ENCODE data around the gene MYO1H.

MYO1H gene

DNA sequence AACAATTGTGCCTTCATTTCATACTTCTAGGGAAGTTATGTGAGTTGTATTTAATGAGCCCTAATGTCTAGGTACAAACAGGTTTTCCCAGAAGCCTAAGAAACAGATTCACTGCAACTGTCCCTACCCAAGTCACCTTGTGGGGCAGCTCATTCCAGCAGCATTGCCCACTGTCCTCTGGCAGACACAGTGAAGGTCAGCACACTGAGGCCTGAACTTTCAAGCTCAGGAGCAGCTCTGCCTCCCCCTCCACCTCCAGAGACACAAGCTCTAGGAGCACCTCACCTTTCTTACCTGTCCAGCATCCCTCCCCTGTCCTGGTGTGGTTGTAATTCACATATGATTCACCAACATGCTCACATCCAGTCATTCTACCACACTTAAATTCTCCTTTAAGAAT is 145.4 kb downstream of the MYO1H start:
- H3K4me1 ChIP-seq (ENCODE audit: control insufficient read depth, insufficient read depth, low read length): no peaks in the 10 kb centered on the region
- POLR2A ChIA-PET: no interaction called here
- no peak overlapping the region for H3K27ac ChIP-seq (ENCODE audit: extremely low read depth, low read depth, low read length)
- peaks cover 22 to 74% of the 10 kb centered on the region in 2 experiments for H3K36me3 ChIP-seq (ENCODE audit: control insufficient read depth in 2 of 2, insufficient read depth in 1 of 2, low read length in 2 of 2)
- no peak for TF ChIP-seq ZNF223 (tag by site-specific recombination; IDR thresholded peaks at IDR 0.05)
- TF ChIP-seq ZNF510 (tag by site-specific recombination; IDR thresholded peaks at IDR 0.05; ENCODE audit: insufficient replicate concordance): no peak
- no peak for TF ChIP-seq ZNF169 (tag by site-specific recombination; IDR thresholded peaks at IDR 0.05)
- no peak for TF ChIP-seq EGR2 (tag by site-specific recombination; IDR thresholded peaks at IDR 0.05; ENCODE audit: low read depth)
- no peak for TF ChIP-seq ZNF514 (tag by site-specific recombination; IDR thresholded peaks at IDR 0.05)
- no peak for TF ChIP-seq ZNF76 (tag by site-specific recombination; IDR thresholded peaks at IDR 0.05; ENCODE audit: borderline replicate concordance, low read depth)
- TF ChIP-seq ZNF350 (tag by site-specific recombination; IDR thresholded peaks at IDR 0.05): no peak
- TF ChIP-seq ZSCAN30 (tag by site-specific recombination; IDR thresholded peaks at IDR 0.05): no peak
- H3K9me3 ChIP-seq (ENCODE audit: control insufficient read depth, insufficient read depth, low read depth, low read length): no peaks in the 10 kb centered on the region
- CTCF ChIA-PET: interaction anchor here (0.7 to 1.5 kb wide), 2 partner anchors 7 to 8 kb away, joined by 3 to 4 read pairs; no protein-coding TSS in a partner anchor
- H3K4me3 ChIP-seq (ENCODE audit: low read depth, low read length): no peak overlapping the region

DNA sequence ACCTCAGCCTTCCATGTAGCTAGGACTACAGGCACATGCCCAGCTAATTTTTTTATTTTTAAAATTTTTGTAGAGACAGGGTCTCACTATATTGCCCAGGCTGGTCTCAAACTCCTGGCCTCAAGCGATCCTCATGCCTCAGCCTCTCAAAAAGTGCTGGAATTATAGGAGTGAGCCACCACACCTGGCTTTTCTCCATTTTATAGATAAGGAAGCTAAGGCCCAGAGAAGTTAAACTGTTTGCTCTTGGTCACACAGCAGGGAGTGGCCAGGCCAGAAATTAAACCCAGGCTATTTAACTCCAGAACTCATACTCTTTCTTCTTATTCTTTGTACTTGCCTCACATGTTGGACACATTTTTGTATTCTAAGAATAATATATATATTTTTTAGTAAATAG is 146.2 kb downstream of the MYO1H start:
- ChIA-PET POLR2A (no interaction called here), CTCF (interaction anchor here (0.7 to 1.5 kb wide), 3 partner anchors 8 to 107 kb away, joined by 3 to 4 read pairs (median 3); no protein-coding TSS in a partner anchor)
- TF ChIP-seq ZNF623 (tag by site-specific recombination; IDR thresholded peaks at IDR 0.05): no peak
- TF ChIP-seq ZNF416 (tag by site-specific recombination; IDR thresholded peaks at IDR 0.05): no peak
- TF ChIP-seq ZNF473 (tag by site-specific recombination; IDR thresholded peaks at IDR 0.05): no peak
- no peak for TF ChIP-seq ZNF404 (tag by site-specific recombination; IDR thresholded peaks at IDR 0.05)
- TF ChIP-seq ZBTB20 (tag by site-specific recombination; IDR thresholded peaks at IDR 0.05): no peak
- TF ChIP-seq ZBTB8A (tag by site-specific recombination; IDR thresholded peaks at IDR 0.05): no peak
- TF ChIP-seq KLF9 (tag by site-specific recombination; IDR thresholded peaks at IDR 0.05; ENCODE audit: low read depth): no peak
- no peak for TF ChIP-seq ZFP37 (tag by site-specific recombination; IDR thresholded peaks at IDR 0.05)
- TF ChIP-seq WT1 (tag by site-specific recombination; IDR thresholded peaks at IDR 0.05): no peak
- TF ChIP-seq MZF1 (tag by site-specific recombination; IDR thresholded peaks at IDR 0.05; ENCODE audit: borderline replicate concordance): no peak
- TF ChIP-seq MEIS1 (CRISPR knock-in tag; IDR thresholded peaks at IDR 0.05; ENCODE audit: borderline replicate concordance): no peak
- TF ChIP-seq ZNF324 (tag by site-specific recombination; IDR thresholded peaks at IDR 0.05): no peak
- no peak for TF ChIP-seq SETDB1 (IDR thresholded peaks at IDR 0.05; ENCODE audit: insufficient read length, low read length)
- TF ChIP-seq ZXDB (tag by site-specific recombination; IDR thresholded peaks at IDR 0.05): no peak
- no peak for TF ChIP-seq ZFHX2 (tag by site-specific recombination; conservative IDR thresholded peaks at IDR 0.05)
- TF ChIP-seq ZNF394 (tag by site-specific recombination; IDR thresholded peaks at IDR 0.05; ENCODE audit: borderline replicate concordance): no peak
- no peak for TF ChIP-seq ZNF501 (tag by site-specific recombination; IDR thresholded peaks at IDR 0.05)
- TF ChIP-seq ZNF596 (tag by site-specific recombination; IDR thresholded peaks at IDR 0.05): no peak
- TF ChIP-seq, protein P1, sequence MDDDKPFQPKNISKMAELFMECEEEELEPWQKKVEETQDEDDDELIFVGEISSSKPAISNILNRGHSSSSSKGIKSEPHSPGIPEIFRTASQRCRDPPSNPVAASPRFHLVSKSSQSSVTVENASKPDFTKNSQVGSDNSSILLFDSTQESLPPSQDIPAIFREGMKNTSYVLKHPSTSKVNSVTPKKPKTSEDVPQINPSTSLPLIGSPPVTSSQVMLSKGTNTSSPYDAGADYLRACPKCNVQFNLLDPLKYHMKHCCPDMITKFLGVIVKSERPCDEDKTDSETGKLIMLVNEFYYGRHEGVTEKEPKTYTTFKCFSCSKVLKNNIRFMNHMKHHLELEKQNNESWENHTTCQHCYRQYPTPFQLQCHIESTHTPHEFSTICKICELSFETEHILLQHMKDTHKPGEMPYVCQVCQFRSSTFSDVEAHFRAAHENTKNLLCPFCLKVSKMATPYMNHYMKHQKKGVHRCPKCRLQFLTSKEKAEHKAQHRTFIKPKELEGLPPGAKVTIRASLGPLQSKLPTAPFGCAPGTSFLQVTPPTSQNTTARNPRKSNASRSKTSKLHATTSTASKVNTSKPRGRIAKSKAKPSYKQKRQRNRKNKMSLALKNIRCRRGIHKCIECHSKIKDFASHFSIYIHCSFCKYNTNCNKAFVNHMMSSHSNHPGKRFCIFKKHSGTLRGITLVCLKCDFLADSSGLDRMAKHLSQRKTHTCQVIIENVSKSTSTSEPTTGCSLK (tag by site-specific recombination; IDR thresholded peaks at IDR 0.05): no peak
- no peak for TF ChIP-seq ZFP69B (tag by site-specific recombination; IDR thresholded peaks at IDR 0.05)
- no peak overlapping the region for H3K4me3 ChIP-seq (ENCODE audit: low read depth, low read length)
- H3K9me3 ChIP-seq (ENCODE audit: control insufficient read depth, insufficient read depth, low read depth, low read length): no peaks in the 10 kb centered on the region
- peaks cover 28 to 74% of the 10 kb centered on the region in 2 experiments for H3K36me3 ChIP-seq (ENCODE audit: control insufficient read depth in 2 of 2, insufficient read depth in 1 of 2, low read length in 2 of 2)
- H3K4me1 ChIP-seq (ENCODE audit: control insufficient read depth, insufficient read depth, low read length): no peaks in the 10 kb centered on the region
- H3K27ac ChIP-seq (ENCODE audit: extremely low read depth, low read depth, low read length): no peak overlapping the region
